NOMO-1 treated with dmso at 0.1 percent for 144 hours (cell line): ENCODE data around the gene FAM3C.

Experiments used
- DNase-seq: peaks from one replicate; lab custom pipeline; 2025; ENCODE audit not compliant: unreplicated experiment; lab: John Stamatoyannopoulos, UW

Gene FAM3C

DNA sequence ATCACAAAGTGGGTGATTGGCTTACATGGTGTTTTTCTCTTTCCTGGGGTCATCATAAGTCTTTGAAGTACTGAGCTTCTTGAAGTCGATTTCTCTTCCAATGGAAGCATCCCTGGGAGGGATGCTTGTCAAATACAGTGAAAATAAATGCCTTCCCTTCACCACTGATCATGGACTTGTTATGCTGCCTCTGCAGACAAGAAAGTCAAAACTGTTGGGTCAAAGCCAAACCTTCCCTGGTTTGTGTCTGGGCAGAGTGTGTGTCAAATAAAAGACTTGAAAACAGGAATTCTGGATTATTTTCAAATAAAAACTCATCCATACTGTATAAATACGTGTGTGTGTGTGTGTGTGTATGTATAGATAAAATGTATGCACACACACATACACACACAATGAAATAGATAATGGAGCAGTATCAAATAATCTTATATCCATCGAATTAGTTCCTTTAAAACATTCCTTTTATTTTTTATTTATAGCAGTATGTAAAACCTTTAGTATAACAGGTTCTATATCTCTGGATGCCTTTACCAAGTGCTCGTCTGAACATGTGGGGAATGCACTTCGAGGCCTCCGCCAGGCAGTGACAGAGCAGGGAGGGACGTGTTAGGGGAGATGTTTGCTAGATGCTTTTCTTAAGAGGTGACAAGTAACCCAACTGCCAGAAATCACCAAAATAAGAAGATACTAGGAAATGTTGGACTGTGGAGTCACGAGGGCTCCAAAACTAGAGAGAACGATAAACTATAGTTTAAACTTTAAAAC is 94.5 kb downstream of the FAM3C start:
- no peak for DNase-seq

DNA sequence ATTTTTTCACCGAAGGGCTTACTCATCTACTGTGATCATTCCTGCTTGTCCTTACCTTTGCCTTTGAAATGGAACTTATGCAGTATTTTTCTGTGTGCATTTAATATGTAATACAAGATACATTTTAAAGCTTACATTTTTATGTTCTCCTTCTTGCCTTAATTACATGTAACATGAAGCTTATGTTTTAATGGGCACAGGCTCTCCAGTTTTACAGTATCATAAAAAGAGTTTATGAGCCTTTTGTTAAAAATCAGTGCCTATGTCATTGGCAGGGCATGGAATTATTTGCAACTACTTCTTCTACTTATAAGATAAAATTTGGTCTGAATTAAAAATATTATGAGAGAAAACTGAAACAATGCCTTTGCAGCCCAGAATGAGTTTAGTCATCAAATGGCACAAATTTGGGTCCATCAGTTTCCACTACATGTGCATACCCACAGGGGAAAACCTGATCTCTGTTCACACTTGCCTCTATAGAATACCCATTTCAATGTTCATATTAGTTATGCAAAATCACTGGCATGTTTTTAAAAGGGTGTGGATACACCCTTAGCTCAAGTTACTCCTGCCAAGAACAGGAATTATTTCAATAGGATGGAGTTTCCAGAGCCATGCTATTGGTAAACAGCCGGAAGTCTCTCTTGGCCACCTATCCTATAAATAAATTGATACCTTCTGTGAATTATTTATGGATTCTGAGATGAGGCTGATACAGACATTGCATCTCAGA is 95.3 kb downstream of the FAM3C start:
- DNase-seq: no peak
